HFFc6 (cell line): ENCODE measurements around the gene LRRC8C. TPM values are rescaled to one million over a fixed set of nuclear protein-coding genes. Genes with fewer than 3 reads are reported as not detected.
A peak's percentile ranks its signal among the peaks of the same experiment; 100 is the strongest.

Experiments used
- DNase-seq: peaks from one replicate; pipeline ENCODE4 v3.0.0-alpha.2; 2018
- H3K27ac Mint-ChIP-seq: 2 replicates; pipeline ENCODE4 v1.8.0; 2020; ENCODE audit warnings: mild to moderate bottlenecking, mixed read lengths
- H3K27me3 Mint-ChIP-seq: 2 replicates; pipeline ENCODE4 v1.8.0; 2021; ENCODE audit warnings: mild to moderate bottlenecking, moderate library complexity, mixed read lengths; ENCODE audit not compliant: insufficient read depth
- H3K36me3 Mint-ChIP-seq: 2 replicates; pipeline ENCODE4 v1.8.0; 2021; ENCODE audit warnings: low read depth, mixed read lengths
- H3K4me1 Mint-ChIP-seq: 2 replicates; pipeline ENCODE4 v1.8.0; 2020; ENCODE audit warnings: low read depth, mixed read lengths
- H3K4me3 Mint-ChIP-seq: 2 replicates; pipeline ENCODE4 v1.8.0; 2020; ENCODE audit warnings: mild to moderate bottlenecking, moderate library complexity, mixed read lengths
- H3K9me3 Mint-ChIP-seq: 2 replicates; pipeline ENCODE4 v1.8.0; 2020; ENCODE audit warnings: mild to moderate bottlenecking, mixed read lengths
- CTCF ChIP-seq: fragments of 200-600 bp; sonication (generic); IDR thresholded peaks from 2 replicates; pipeline ENCODE4 v1.5.0; 2021; ENCODE audit warnings: antibody characterized with exemption, mild to moderate bottlenecking
- total RNA-seq, 6 experiments: library from RNA; stranded (reverse); fragmentation: NEBNext Ultra II Directional; extraction: Animal tissue kit (Norgen Biotek cat#: 25700); gene quantifications; 2 replicates in 1 of 6; 3 replicates in 5 of 6; pipeline ENCODE4 v1.2.3, GENCODE V29; 2021

LRRC8C gene
- total RNA-seq, 6 experiments from 2014 or later, result 5.0 to 13.7 (median 10.9) TPM

- DNase-seq, result no peak
- no peak overlapping the region for H3K4me3 Mint-ChIP-seq
- peaks cover 5% of the 10 kb centered on the region for H3K9me3 Mint-ChIP-seq
- TF ChIP-seq CTCF, result no peak
- no peaks in the 10 kb centered on the region for H3K27me3 Mint-ChIP-seq
- peaks cover 2% of the 10 kb centered on the region for H3K36me3 Mint-ChIP-seq
- H3K4me1 Mint-ChIP-seq, result peaks cover 65% of the 10 kb centered on the region
- H3K27ac Mint-ChIP-seq, result no peak overlapping the region
Measured at GRCh38 chr1:89669441-89669840, 36.5 kb downstream of the LRRC8C start.

- H3K36me3 Mint-ChIP-seq, result no peaks in the 10 kb centered on the region
- H3K27ac Mint-ChIP-seq, result no peak overlapping the region; the same call in 1 of the 2 replicates
- no peaks in the 10 kb centered on the region for H3K27me3 Mint-ChIP-seq
- peaks cover 65% of the 10 kb centered on the region for H3K4me1 Mint-ChIP-seq
- H3K9me3 Mint-ChIP-seq, result no peaks in the 10 kb centered on the region
- no peak for TF ChIP-seq CTCF
- DNase-seq, result no peak
- no peak overlapping the region for H3K4me3 Mint-ChIP-seq
Measured at GRCh38 chr1:89670163-89670562, 37.2 kb downstream of the LRRC8C start.

GRCh38 chr1:89670711-89671110 is 37.8 kb downstream of the LRRC8C start:
- H3K4me3 Mint-ChIP-seq, result no peak overlapping the region
- no peaks in the 10 kb centered on the region for H3K36me3 Mint-ChIP-seq
- H3K4me1 Mint-ChIP-seq, result peaks cover 70% of the 10 kb centered on the region
- no peak for DNase-seq
- H3K27me3 Mint-ChIP-seq, result no peaks in the 10 kb centered on the region
- H3K27ac Mint-ChIP-seq, result no peak overlapping the region; the same call in 1 of the 2 replicates
- H3K9me3 Mint-ChIP-seq, result no peaks in the 10 kb centered on the region
- TF ChIP-seq CTCF, result no peak

GRCh38 chr1:89671775-89672488 is 39.0 kb downstream of the LRRC8C start:
- H3K27me3 Mint-ChIP-seq, result no peaks in the 10 kb centered on the region
- TF ChIP-seq CTCF, result no peak
- H3K4me3 Mint-ChIP-seq, result no peak overlapping the region
- peak overlapping the region; percentile 23; the same call in 1 of the 2 replicates for H3K27ac Mint-ChIP-seq
- DNase-seq, result peak; percentile 66
- H3K36me3 Mint-ChIP-seq, result no peaks in the 10 kb centered on the region
- peaks cover 70% of the 10 kb centered on the region for H3K4me1 Mint-ChIP-seq
- H3K9me3 Mint-ChIP-seq, result no peaks in the 10 kb centered on the region

- Mint-ChIP-seq H3K4me3 (0 out of 2 replicates have a peak overlapping the region, but pooled peaks have one; percentile 23), H3K36me3 (no peaks in the 10 kb centered on the region), H3K9me3 (no peaks in the 10 kb centered on the region), H3K27ac (peak overlapping the region; percentile 48; the same call in 1 of the 2 replicates), H3K4me1 (peaks cover 63% of the 10 kb centered on the region), H3K27me3 (no peaks in the 10 kb centered on the region)
- no peak for DNase-seq
- TF ChIP-seq CTCF, result no peak
Measured at GRCh38 chr1:89672489-89673183, 39.7 kb downstream of the LRRC8C start.
